Mucosa of descending colon (tissue), 3 donors: ENCODE measurements around the gene ABHD13. TPM values are rescaled to one million over a fixed set of nuclear protein-coding genes. Genes with fewer than 3 reads are reported as not detected.

Experiments used
- ATAC-seq: fragments of 200-7000 bp; cut with Tn5 transposase; one replicate; pipeline ENCODE4 v1.9.1; 2020; ENCODE audit warnings: mild to moderate bottlenecking, moderate library complexity
- DNase-seq, 3 donors: peaks; one replicate each; pipeline ENCODE4 v3.0.0-alpha.2; 2020
- H3K36me3 ChIP-seq: fragments of 200-600 bp; one replicate; pipeline ENCODE4 v1.8.0; 2021; ENCODE audit warnings: low read depth, mild to moderate bottlenecking
- H3K4me1 ChIP-seq: fragments of 200-600 bp; one replicate; pipeline ENCODE4 v1.8.0; 2021; ENCODE audit warnings: low read depth, mild to moderate bottlenecking
- H3K4me3 ChIP-seq: fragments of 200-600 bp; one replicate; pipeline ENCODE4 v1.8.0; 2021; ENCODE audit warnings: mild to moderate bottlenecking
- H3K9me3 ChIP-seq: fragments of 200-600 bp; one replicate; pipeline ENCODE4 v1.8.0; 2021; ENCODE audit warnings: mild to moderate bottlenecking
- CTCF ChIP-seq: fragments of 200-600 bp; IDR thresholded peaks from one replicate; pipeline ENCODE4 v1.8.0; 2022; ENCODE audit warnings: antibody characterized with exemption, mild to moderate bottlenecking
- intact Hi-C, 2 donors: fragments of 100-400 bp; cut with DNase I in 1 of 2; cut with micrococcal nuclease in 1 of 2; formaldehyde crosslinking; loops; one replicate each; pipeline versions ENCODE4 v1.11.0 to v1.11.1; 2022; cut with DNase I, micrococcal nuclease
- total RNA-seq, 3 donors: library from RNA; stranded (reverse); fragmentation: NEBNext Ultra II Directional in 2 of 3; extraction: Animal tissue kit (Norgen Biotek cat#: 25700) in 2 of 3; gene quantifications; one replicate each; pipeline versions ENCODE4 v1.2.1 to v1.2.4, GENCODE V29; 2021 to 2023
- donor health status: DM: no; HTN: no; CAD: no; lungs with moderate emphysema.
- donor health status: DM: no; HTN: no; CAD: no.
- donor health status: DM: no; HTN: yes; CAD: no.

Gene ABHD13
- total RNA-seq, 3 donors from 2014 or later: 8.4 to 10.3 (median 9.4) TPM

DNA sequence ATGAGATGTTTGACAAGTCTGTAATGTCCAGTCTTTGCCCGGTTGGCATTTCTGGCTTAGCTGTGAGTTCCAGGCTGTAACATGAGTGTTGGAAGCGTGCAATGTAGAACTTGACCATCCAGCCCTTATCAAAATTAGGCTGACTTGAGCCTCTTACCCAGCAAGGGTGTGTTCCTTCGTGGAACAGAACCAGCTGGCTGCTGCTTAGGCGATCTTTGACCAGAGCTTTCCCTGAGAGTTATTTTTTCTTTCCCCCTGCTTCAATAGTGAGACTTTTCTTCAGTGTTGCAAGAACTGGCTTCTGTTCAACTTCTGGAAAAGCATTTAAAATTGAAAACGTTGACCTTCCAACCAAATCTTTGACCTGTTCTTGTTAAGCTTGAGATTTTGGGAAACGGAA, 57.9 kb downstream of the ABHD13 start:
- Histone ChIP-seq H3K4me1 (no peaks in the 10 kb centered on the region), H3K36me3 (no peaks in the 10 kb centered on the region), H3K9me3 (no peaks in the 10 kb centered on the region), H3K4me3 (no peak overlapping the region)
- peak in 1 of 3 donors; percentile 20 for DNase-seq
- no peak for ATAC-seq
- intact Hi-C loops: no loop called here
- no peak for TF ChIP-seq CTCF

DNA sequence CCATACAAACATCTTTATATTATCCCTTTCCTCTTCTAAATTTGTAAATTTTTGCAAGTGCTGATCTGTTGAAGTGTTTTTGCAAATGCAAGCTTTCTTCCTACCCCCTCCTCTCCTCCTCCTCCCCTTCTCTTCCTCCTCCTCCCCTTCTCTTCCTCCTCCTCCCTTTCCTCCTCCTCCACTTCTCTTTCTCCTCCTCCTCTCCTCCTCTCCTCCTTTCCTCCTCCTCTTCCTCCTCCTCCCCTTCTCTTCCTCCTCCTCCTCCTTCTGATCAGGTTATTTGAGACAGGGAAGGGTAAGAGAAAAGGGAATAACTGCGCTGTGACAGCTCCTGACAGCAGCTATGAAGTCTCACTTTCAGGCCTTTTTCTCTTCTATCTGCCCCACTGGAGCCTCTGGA, 60.3 kb downstream of the ABHD13 start:
- intact Hi-C loops: no loop called here
- TF ChIP-seq CTCF: no peak
- no peak overlapping the region for H3K4me3 ChIP-seq
- no peaks in the 10 kb centered on the region for H3K36me3 ChIP-seq
- H3K4me1 ChIP-seq: no peaks in the 10 kb centered on the region
- H3K9me3 ChIP-seq: no peaks in the 10 kb centered on the region
- DNase-seq (no peak), ATAC-seq (no peak)

DNA sequence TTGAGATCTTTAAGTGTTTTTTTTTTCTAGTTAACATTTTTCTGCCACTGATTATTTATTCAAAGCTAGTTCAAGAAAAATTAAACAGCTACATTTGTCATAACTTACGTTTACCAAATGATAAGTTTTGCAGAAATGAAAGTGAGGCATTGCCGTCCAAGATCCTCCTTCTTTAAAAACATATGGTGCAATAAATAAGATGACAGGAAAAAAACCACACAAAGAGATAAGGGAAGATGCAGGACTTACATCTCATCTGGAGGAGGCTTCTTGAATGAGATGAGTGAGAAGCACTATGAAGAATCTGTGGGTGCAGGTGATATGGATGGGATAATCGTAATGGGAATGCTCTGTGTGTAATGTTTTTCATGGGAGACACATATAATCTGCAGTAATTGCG, 63.7 kb downstream of the ABHD13 start:
- DNase-seq: no peak
- Histone ChIP-seq H3K36me3 (no peaks in the 10 kb centered on the region), H3K9me3 (no peaks in the 10 kb centered on the region), H3K4me3 (no peak overlapping the region), H3K4me1 (no peaks in the 10 kb centered on the region)
- intact Hi-C loops: no loop called here
- ATAC-seq: no peak
- TF ChIP-seq CTCF: no peak

- Histone ChIP-seq H3K4me3 (no peak overlapping the region), H3K9me3 (no peaks in the 10 kb centered on the region), H3K36me3 (no peaks in the 10 kb centered on the region), H3K4me1 (no peaks in the 10 kb centered on the region)
- DNase-seq (no peak), ATAC-seq (no peak)
- no peak for TF ChIP-seq CTCF
- intact Hi-C loops: no loop called here
Observed at GRCh38 chr13:108283110-108283509, 64.9 kb downstream of the ABHD13 start.

Other genes with a start within 250 kb of the ABHD13 start
- 10 to 100 TPM; 10.4 to 11.7 (median 10.8) TPM for gene LIG4, start 2.9 kb upstream of the ABHD13 start, total RNA-seq
- gene TNFSF13B, start 51.3 kb downstream of the ABHD13 start, total RNA-seq: 1 to 10 TPM; 2.0 to 5.6 (median 3.5) TPM